Iris pigment epithelial cell (primary cell): ENCODE measurements around the gene DAZ1.
"Not testable (repeated sequence)": the region's sequence is repeated elsewhere in the genome, so short reads cannot be mapped to it uniquely, and the experiment has no call there.

ENCODE experiments used
- DNase-seq: peaks from one replicate; pipeline ENCODE4 v3.0.0-alpha.2; 2011; ENCODE audit warnings: low read depth

DAZ1 gene

GRCh38 chrY:23198908-23199307 lies at the start of gene DAZ1:
Gene DAZ1, minus strand, starts transcription at chrY:23199008. Its CDS starts 208 bp downstream, at chrY:23198800.
- not testable (repeated sequence) for DNase-seq

- not testable (repeated sequence) for DNase-seq
Observed at GRCh38 chrY:23219233-23219632, 20.4 kb upstream of the DAZ1 start, which contains the start of gene DAZ2. Gene DAZ2, plus strand, starts transcription at chrY:23219533. Its CDS starts 208 bp downstream, at chrY:23219741.

GRCh38 chrY:23210681-23211080 lies 11.9 kb upstream of the DAZ1 start:
- DNase-seq: not testable (repeated sequence)

- DNase-seq: not testable (repeated sequence)
Observed at GRCh38 chrY:23209802-23210495, 11.1 kb upstream of the DAZ1 start.

- DNase-seq: not testable (repeated sequence)
Observed at GRCh38 chrY:23207455-23207854, 8.6 kb upstream of the DAZ1 start.
